HG03025 (cell line): ENCODE data around the gene PLAAT1.

ENCODE experiments used
- ATAC-seq: cut with Tn5 transposase; IDR thresholded peaks from one replicate; pipeline ENCODE4 v1.9.1; 2021; ENCODE audit warnings: mild to moderate bottlenecking, moderate library complexity; ENCODE audit not compliant: unreplicated experiment, low FRiP score

Gene PLAAT1

GRCh38 chr3:193250492-193250891 lies 9.5 kb downstream of the PLAAT1 start:
- ATAC-seq, result no peak

- no peak for ATAC-seq
Observed at GRCh38 chr3:193253986-193254660, 13.1 kb downstream of the PLAAT1 start.

GRCh38 chr3:193261970-193262369 lies 20.9 kb downstream of the PLAAT1 start:
- no peak for ATAC-seq

GRCh38 chr3:193262707-193263106 lies 21.7 kb downstream of the PLAAT1 start:
- ATAC-seq, result no peak

- ATAC-seq, result no peak
Observed at GRCh38 chr3:193269343-193270028, 28.5 kb downstream of the PLAAT1 start.

- no peak for ATAC-seq
Observed at GRCh38 chr3:193270451-193270850, 29.4 kb downstream of the PLAAT1 start.

GRCh38 chr3:193271101-193271840 lies 30.2 kb downstream of the PLAAT1 start:
- no peak for ATAC-seq

- no peak for ATAC-seq
Observed at GRCh38 chr3:193292386-193292785, 51.4 kb downstream of the PLAAT1 start.

GRCh38 chr3:193295985-193296384 lies 55.0 kb downstream of the PLAAT1 start:
- no peak for ATAC-seq

GRCh38 chr3:193297421-193297820 lies 56.4 kb downstream of the PLAAT1 start:
- ATAC-seq, result no peak

GRCh38 chr3:193301433-193301832 lies 60.4 kb downstream of the PLAAT1 start:
- ATAC-seq, result no peak

GRCh38 chr3:193305356-193305755 lies 64.3 kb downstream of the PLAAT1 start:
- ATAC-seq, result no peak

GRCh38 chr3:193310914-193311723 lies 70.1 kb downstream of the PLAAT1 start:
- no peak for ATAC-seq

GRCh38 chr3:193313061-193313958 lies 72.3 kb downstream of the PLAAT1 start:
- no peak for ATAC-seq

- no peak for ATAC-seq
Observed at GRCh38 chr3:193314161-193314560, 73.1 kb downstream of the PLAAT1 start.

GRCh38 chr3:193317682-193318300 lies 76.8 kb downstream of the PLAAT1 start:
- no peak for ATAC-seq
